IMR-90 (cell line): ENCODE data around the gene GOLGA3. TPM values are rescaled to one million over a fixed set of nuclear protein-coding genes. Genes with fewer than 3 reads are reported as not detected.

ENCODE experiments used
- ATAC-seq: fragments of 200-7000 bp; cut with Tn5 transposase; 2 replicates; pipeline ENCODE4 v1.9.1; 2020; ENCODE audit warnings: low read depth, mild to moderate bottlenecking, moderate library complexity
- BruUV-seq: library from RNA; stranded (reverse); fragments of 400-500 nt; replicated peaks from 2 replicates; lab custom pipeline; 2021; lab: Mats Ljungman, UMichigan
- CTCF ChIA-PET: fragments of 300-600 bp; formaldehyde crosslinking; extraction: SDS; loops from one replicate; lab custom pipeline; 2021; ENCODE audit warnings: antibody characterized with exemption; lab: Yijun Ruan, JAX
- POLR2A ChIA-PET: fragments of 300-600 bp; sonication (Branson Sonifier 250); formaldehyde crosslinking; loops from one replicate; lab custom pipeline; 2022; ENCODE audit warnings: antibody characterized with exemption; ENCODE audit not compliant: unreplicated experiment; lab: Charles Lee
- DNase-seq: peaks from one replicate; pipeline ENCODE4 v3.0.0; 2013
- H2AFZ ChIP-seq: replicated peaks from 2 replicates; pipeline ENCODE3; 2013; ENCODE audit warnings: low read length, mild to moderate bottlenecking; ENCODE audit not compliant: poor library complexity
- H2AK5ac ChIP-seq: 2 replicates; pipeline ENCODE4 v1.6.1; 2013; ENCODE audit warnings: low read depth, low read length, inconsistent platforms
- H2AK9ac ChIP-seq: replicated peaks from 2 replicates; pipeline ENCODE3; 2013; ENCODE audit warnings: mild to moderate bottlenecking, low read depth, low read length, moderate library complexity; ENCODE audit not compliant: poor library complexity
- H2BK120ac ChIP-seq: 2 replicates; pipeline ENCODE4 v1.6.1; 2013; ENCODE audit warnings: low read depth, low read length, inconsistent platforms
- H2BK15ac ChIP-seq: 3 replicates; pipeline ENCODE4 v1.6.1; 2013; ENCODE audit warnings: low read depth, low read length, inconsistent platforms
- H2BK20ac ChIP-seq: 2 replicates; pipeline ENCODE4 v1.6.1; 2013; ENCODE audit warnings: low read depth, mild to moderate bottlenecking, inconsistent platforms, low read length, moderate library complexity
- H2BK5ac ChIP-seq: 2 replicates; pipeline ENCODE4 v1.6.1; 2013; ENCODE audit warnings: mild to moderate bottlenecking, low read depth, low read length, inconsistent platforms; ENCODE audit not compliant: poor library complexity, severe bottlenecking
- H3K14ac ChIP-seq: replicated peaks from 2 replicates; pipeline ENCODE4 v1.6.1; 2013; ENCODE audit warnings: low read depth, low read length, inconsistent platforms
- H3K18ac ChIP-seq: 2 replicates; pipeline ENCODE4 v1.6.1; 2013; ENCODE audit warnings: low read depth, low read length, control low read depth
- H3K23ac ChIP-seq: 2 replicates; pipeline ENCODE4 v1.6.1; 2013; ENCODE audit warnings: low read depth, low read length, inconsistent platforms
- H3K27ac ChIP-seq: 2 replicates; pipeline ENCODE4 v1.5.1; 2013; ENCODE audit warnings: mild to moderate bottlenecking, control low read depth, low read length; ENCODE audit not compliant: insufficient read depth
- H3K27me3 ChIP-seq: 2 replicates; pipeline ENCODE4 v1.6.1; 2013; ENCODE audit warnings: low read length; ENCODE audit not compliant: control insufficient read depth, insufficient read depth
- H3K36me3 ChIP-seq: 2 replicates; pipeline ENCODE4 v1.6.1; 2013; ENCODE audit warnings: low read length, mixed read lengths; ENCODE audit not compliant: control insufficient read depth, insufficient read depth
- H3K4ac ChIP-seq: 2 replicates; pipeline ENCODE4 v1.6.1; 2013; ENCODE audit warnings: low read depth, low read length, inconsistent platforms
- H3K4me1 ChIP-seq: 2 replicates; pipeline ENCODE4 v1.6.1; 2013; ENCODE audit warnings: low read length, mixed read lengths; ENCODE audit not compliant: control insufficient read depth, insufficient read depth
- H3K4me2 ChIP-seq: 2 replicates; pipeline ENCODE4 v1.6.1; 2013; ENCODE audit warnings: low read depth, mild to moderate bottlenecking, control low read depth, low read length, moderate library complexity
- H3K4me3 ChIP-seq: 2 replicates; pipeline ENCODE4 v1.5.1; 2013; ENCODE audit warnings: low read depth, mild to moderate bottlenecking, control low read depth, low read length, moderate library complexity; ENCODE audit not compliant: insufficient read depth
- H3K56ac ChIP-seq: 2 replicates; pipeline ENCODE4 v1.6.1; 2013; ENCODE audit warnings: low read length, inconsistent platforms; ENCODE audit not compliant: insufficient read depth; ENCODE audit errors: extremely low read depth
- H3K79me1 ChIP-seq, 2 experiments: 2 replicates each; pipeline ENCODE4 v1.6.1; 2013; ENCODE audit warnings: low read length in 2 of 2, inconsistent platforms in 1 of 2, low read depth in 1 of 2
- H3K9ac ChIP-seq: 2 replicates; pipeline ENCODE4 v1.6.1; 2013; ENCODE audit warnings: low read depth, low read length, control low read depth
- H3K9me1 ChIP-seq: 2 replicates; pipeline ENCODE4 v1.6.1; 2013; ENCODE audit warnings: low read length, inconsistent platforms; ENCODE audit not compliant: insufficient read depth
- H3K9me3 ChIP-seq: 2 replicates; pipeline ENCODE4 v1.6.1; 2013; ENCODE audit warnings: low read length; ENCODE audit not compliant: control insufficient read depth, insufficient read depth
- H4K20me1 ChIP-seq: 2 replicates; pipeline ENCODE4 v1.6.1; 2013; ENCODE audit warnings: low read length, inconsistent platforms; ENCODE audit not compliant: insufficient read depth
- H4K5ac ChIP-seq: 2 replicates; pipeline ENCODE4 v1.6.1; 2013; ENCODE audit warnings: mild to moderate bottlenecking, low read depth, low read length, control low read depth
- H4K8ac ChIP-seq, 2 experiments: 2 replicates each; pipeline ENCODE4 v1.6.1; 2013; ENCODE audit warnings: low read depth in 2 of 2, low read length in 2 of 2, control low read depth in 1 of 2, inconsistent platforms in 1 of 2
- H4K91ac ChIP-seq: 2 replicates; pipeline ENCODE4 v1.6.1; 2013; ENCODE audit warnings: low read depth, low read length, inconsistent platforms; ENCODE audit not compliant: insufficient read depth
- CEBPB ChIP-seq: IDR thresholded peaks from 2 replicates; pipeline ENCODE4 v1.6.1; 2012; ENCODE audit warnings: low read depth, low read length, improper control_type of control experiment
- CTCF ChIP-seq: conservative IDR thresholded peaks from 2 replicates; pipeline ENCODE4 v1.5.1; 2012; ENCODE audit warnings: mild to moderate bottlenecking, low read depth, low read length, improper control_type of control experiment
- MAFK ChIP-seq: IDR thresholded peaks from 2 replicates; pipeline ENCODE4 v1.6.1; 2012; ENCODE audit warnings: low read depth, low read length, improper control_type of control experiment
- MXI1 ChIP-seq: IDR thresholded peaks from 2 replicates; pipeline ENCODE4 v1.6.1; 2012; ENCODE audit warnings: low read depth, mild to moderate bottlenecking, low read length, moderate library complexity, borderline replicate concordance
- NFE2L2 ChIP-seq: fragments of 150-350 bp; IDR thresholded peaks from 2 replicates; pipeline ENCODE4 v1.6.1; 2016; ENCODE audit warnings: low read depth, mild to moderate bottlenecking, low read length
- POLR2A ChIP-seq: IDR thresholded peaks from 2 replicates; pipeline ENCODE4 v1.6.1; 2012; ENCODE audit warnings: mild to moderate bottlenecking, low read depth, low read length
- WGBS, 2 experiments: methylation state at CpG; one replicate each; pipeline versions ENCODE4 v1.1.5 to v1.1.7; 2013; ENCODE audit warnings: missing lambda C conversion rate in 2 of 2; ENCODE audit not compliant: insufficient read length in 1 of 2; ENCODE audit errors: extremely low coverage in 2 of 2; 5-methylcytosine and 5-hydroxymethylcytosine counted together
- dilution Hi-C: fragments of 300-500 bp; cut with HindIII; formaldehyde crosslinking; loops from one replicate; pipeline ENCODE4 v1.14.3; 2018; ENCODE audit warnings: low sequenced_read_pairs; ENCODE audit not compliant: unreplicated experiment
- in situ Hi-C: fragments of 300-500 bp; cut with MboI; formaldehyde crosslinking; loops from 3 replicates; pipeline ENCODE4 v1.14.3; 2019; ENCODE audit warnings: low sequenced_read_pairs, inconsistent platforms, mixed read lengths
- intact Hi-C: fragments of 100-400 bp; cut with micrococcal nuclease; formaldehyde crosslinking; loops from 2 replicates; pipeline ENCODE4 v1.10.0; 2022
- polyA plus RNA-seq, 3 experiments: library from polyadenylated mRNA; depleted of rRNA; stranded (reverse); fragments of >200 nt; gene quantifications; 2 replicates each; pipeline ENCODE4 v1.2.3, GENCODE V29; 2012; ENCODE audit warnings: low replicate concordance in 1 of 3
- total RNA-seq: library from RNA; depleted of rRNA; stranded (reverse); fragments of >200 nt; gene quantifications from 2 replicates; pipeline ENCODE4 v1.2.3, GENCODE V29; 2012

The GOLGA3 gene
- total and polyA plus RNA-seq, 2 of the 4 experiments (the other 2 are of a cell fraction), result 39.6 to 99.8 TPM

- in situ Hi-C loops, result no loop called here
- dilution Hi-C loops, result no loop called here
- no peak for ATAC-seq
These were observed 39.6 kb downstream of the GOLGA3 start for GRCh38 chr12:132789099-132789471.

More at GRCh38 chr12:132789099-132789471, 39.6 kb downstream of the GOLGA3 start:
- no peak for DNase-seq
- H3K56ac ChIP-seq, result no peak overlapping the region
- POLR2A ChIA-PET, result no interaction called here
- H4K8ac ChIP-seq, result no peak overlapping the region
- no peak overlapping the region for H3K4me3 ChIP-seq
- no peak overlapping the region for H3K9ac ChIP-seq
- H4K5ac ChIP-seq, result no peak overlapping the region
- no peak overlapping the region for H3K18ac ChIP-seq
- no peak overlapping the region for H2BK120ac ChIP-seq
- peaks cover 73% of the 10 kb centered on the region for H3K36me3 ChIP-seq
- TF ChIP-seq CTCF (no peak), MAFK (no peak), CEBPB (no peak), MXI1 (no peak), NFE2L2 (no peak), POLR2A (no peak)
- peaks cover 5% of the 10 kb centered on the region for H3K9me1 ChIP-seq
- no peak overlapping the region for H3K27ac ChIP-seq
- H3K4me2 ChIP-seq, result no peak overlapping the region
- CTCF ChIA-PET, result no interaction called here
- no peak overlapping the region for H2AK9ac ChIP-seq
- no peaks in the 10 kb centered on the region for H3K9me3 ChIP-seq
- BruUV-seq, result no TSS peak
- no peak overlapping the region for H2BK20ac ChIP-seq
- H3K27me3 ChIP-seq, result no peaks in the 10 kb centered on the region
- 97% methylated on average over 12 of the region's 21 CpGs; no CpG with 5 or more reads in 1 of the 2 experiments for WGBS, 2 experiments
- no peak overlapping the region for H2AFZ ChIP-seq
- H3K79me1 ChIP-seq, result peaks cover 9 to 43% of the 10 kb centered on the region in 2 experiments; a peak in 3 of 4 replicates
- intact Hi-C loops, result no loop called here
- no peak overlapping the region for H2AK5ac ChIP-seq
- no peak overlapping the region for H3K23ac ChIP-seq
- H3K4ac ChIP-seq, result no peak overlapping the region
- no peak overlapping the region for H3K14ac ChIP-seq
- H2BK5ac ChIP-seq, result no peak overlapping the region
- H2BK15ac ChIP-seq, result no peak overlapping the region
- H3K4me1 ChIP-seq, result no peaks in the 10 kb centered on the region
- peaks cover 67% of the 10 kb centered on the region for H4K20me1 ChIP-seq
- no peak overlapping the region for H4K91ac ChIP-seq
